Activated CD8-positive, alpha-beta memory T cell treated with anti-CD3 and anti-CD28 coated beads, Interleukin-2, amount 50 U/mL, for 1 hour (primary cell): ENCODE measurements around the gene PDE8B.
"Not testable (repeated sequence)": the region's sequence is repeated elsewhere in the genome, so short reads cannot be mapped to it uniquely, and the experiment has no call there.

Source experiments
- DNase-seq: peaks from one replicate; pipeline ENCODE4 v3.0.0-alpha.2; 2020; ENCODE audit errors: extremely low read depth

PDE8B gene

GRCh38 chr5:77366717-77367500 lies 156.4 kb downstream of the PDE8B start:
- DNase-seq = no peak

GRCh38 chr5:77367741-77368140 lies 157.3 kb downstream of the PDE8B start:
- DNase-seq = no peak

GRCh38 chr5:77368367-77368766 lies 157.9 kb downstream of the PDE8B start:
- no peak for DNase-seq

- no peak for DNase-seq
Measured at GRCh38 chr5:77369566-77369965, 159.1 kb downstream of the PDE8B start.

- no peak for DNase-seq
Measured at GRCh38 chr5:77374686-77375085, 164.2 kb downstream of the PDE8B start.

- no peak for DNase-seq
Measured at GRCh38 chr5:77376609-77377300, 166.3 kb downstream of the PDE8B start.

GRCh38 chr5:77379558-77380061 lies 169.1 kb downstream of the PDE8B start:
- DNase-seq = no peak

GRCh38 chr5:77380636-77381035 lies 170.2 kb downstream of the PDE8B start:
- DNase-seq = no peak

GRCh38 chr5:77383336-77383735 lies 172.9 kb downstream of the PDE8B start:
- not testable (repeated sequence) for DNase-seq

- DNase-seq = not testable (repeated sequence)
Measured at GRCh38 chr5:77386340-77386739, 175.9 kb downstream of the PDE8B start.

GRCh38 chr5:77389746-77390145 lies 179.3 kb downstream of the PDE8B start:
- DNase-seq = no peak

GRCh38 chr5:77390221-77390620 lies 179.7 kb downstream of the PDE8B start:
- DNase-seq = no peak

GRCh38 chr5:77390795-77391194 lies 180.3 kb downstream of the PDE8B start:
- no peak for DNase-seq

- no peak for DNase-seq
Measured at GRCh38 chr5:77391240-77391765, 180.8 kb downstream of the PDE8B start.

GRCh38 chr5:77394064-77394715 lies 183.7 kb downstream of the PDE8B start:
- DNase-seq = no peak

- no peak for DNase-seq
Measured at GRCh38 chr5:77396017-77396416, 185.5 kb downstream of the PDE8B start.

- DNase-seq = no peak
Measured at GRCh38 chr5:77397686-77398292, 187.3 kb downstream of the PDE8B start.

GRCh38 chr5:77398458-77398857 lies 188.0 kb downstream of the PDE8B start:
- DNase-seq = no peak

- no peak for DNase-seq
Measured at GRCh38 chr5:77398896-77399295, 188.4 kb downstream of the PDE8B start.

GRCh38 chr5:77400645-77401044 lies 190.2 kb downstream of the PDE8B start:
- DNase-seq = no peak

- DNase-seq = no peak
Measured at GRCh38 chr5:77402796-77403195, 192.3 kb downstream of the PDE8B start.

- no peak for DNase-seq
Measured at GRCh38 chr5:77407152-77407551, 196.7 kb downstream of the PDE8B start.
